ENCODE data around the gene MEIKIN. TPM values are rescaled to one million over a fixed set of nuclear protein-coding genes. Genes with fewer than 3 reads are reported as not detected.

The MEIKIN gene
- polyA plus RNA-seq, 1 donor from 2014 or later, result not detected

- H3K9me2 ChIP-seq (ENCODE audit: insufficient read depth, low read length), result no peaks in the 10 kb centered on the region
- no peaks in the 10 kb centered on the region for H3F3A ChIP-seq (ENCODE audit: insufficient read depth, low read length, poor library complexity, severe bottlenecking)
- H3K4me3 ChIP-seq (ENCODE audit: low read length), result no peak overlapping the region
- H3K79me2 ChIP-seq (replicated peaks; ENCODE audit: insufficient read depth, low read length), result no peaks in the 10 kb centered on the region
- no peaks in the 10 kb centered on the region for H3K36me3 ChIP-seq (ENCODE audit: insufficient read depth, low read length)
- H3K9ac ChIP-seq (ENCODE audit: low read length), result no peak overlapping the region
- H3K27ac ChIP-seq (ENCODE audit: low read length), result no peak overlapping the region
- TF ChIP-seq EP300 (conservative IDR thresholded peaks at IDR 0.05; ENCODE audit: poor library complexity, severe bottlenecking) (no peak), CTCF (IDR thresholded peaks at IDR 0.05; ENCODE audit: poor library complexity, severe bottlenecking) (no peak), SMC3 (conservative IDR thresholded peaks at IDR 0.05; ENCODE audit: poor library complexity) (no peak), MXI1 (conservative IDR thresholded peaks at IDR 0.05; ENCODE audit: poor library complexity, severe bottlenecking) (no peak), RAD21 (conservative IDR thresholded peaks at IDR 0.05) (no peak), TAF1 (IDR thresholded peaks at IDR 0.05; ENCODE audit: low read depth) (no peak)
- H4K20me1 ChIP-seq (ENCODE audit: insufficient read depth), result no peaks in the 10 kb centered on the region
- H3K9me3 ChIP-seq (ENCODE audit: low read length), result no peaks in the 10 kb centered on the region
- H2AFZ ChIP-seq (ENCODE audit: low read depth, low read length), result no peak overlapping the region
- no peak overlapping the region for H3K4me2 ChIP-seq (ENCODE audit: low read length)
- no peaks in the 10 kb centered on the region for H3K27me3 ChIP-seq (ENCODE audit: insufficient read depth, low read depth, low read length)
These were observed 134.8 kb downstream of the MEIKIN start for GRCh38 chr5:131810510-131811249.

- H3K79me2 ChIP-seq (replicated peaks; ENCODE audit: insufficient read depth, low read length), result peaks cover 31% of the 10 kb centered on the region
- peak within 1 kb of the TSS; percentile 83 for H2AFZ ChIP-seq (ENCODE audit: low read depth, low read length)
- no peaks in the 10 kb centered on the region for H4K20me1 ChIP-seq (ENCODE audit: insufficient read depth)
- peak within 1 kb of the TSS; percentile 91 for H3K4me3 ChIP-seq (ENCODE audit: low read length)
- TF ChIP-seq RAD21 (conservative IDR thresholded peaks at IDR 0.05) (peak; percentile 22), TAF1 (IDR thresholded peaks at IDR 0.05; ENCODE audit: low read depth) (peak; percentile 88), MXI1 (conservative IDR thresholded peaks at IDR 0.05; ENCODE audit: poor library complexity, severe bottlenecking) (peak; percentile 63), EP300 (conservative IDR thresholded peaks at IDR 0.05; ENCODE audit: poor library complexity, severe bottlenecking) (peak; percentile 57), CTCF (IDR thresholded peaks at IDR 0.05; ENCODE audit: poor library complexity, severe bottlenecking) (peak; percentile 48), EZH2 (IDR thresholded peaks at IDR 0.05; ENCODE audit: borderline replicate concordance, insufficient read depth, low read length, poor library complexity, severe bottlenecking) (no peak), POLR2AphosphoS5 (IDR thresholded peaks at IDR 0.05) (peak; percentile 94), SMC3 (conservative IDR thresholded peaks at IDR 0.05; ENCODE audit: poor library complexity) (peak; percentile 8), REST (IDR thresholded peaks at IDR 0.05; ENCODE audit: borderline replicate concordance) (peak; percentile 52)
- H3K27me3 ChIP-seq (ENCODE audit: insufficient read depth, low read depth, low read length), result no peaks in the 10 kb centered on the region
- no peaks in the 10 kb centered on the region for H3K36me3 ChIP-seq (ENCODE audit: insufficient read depth, low read length)
- H3K9ac ChIP-seq (ENCODE audit: low read length), result peak within 1 kb of the TSS; percentile 90
- H3K9me2 ChIP-seq (ENCODE audit: insufficient read depth, low read length), result no peaks in the 10 kb centered on the region
- no peaks in the 10 kb centered on the region for H3K9me3 ChIP-seq (ENCODE audit: low read length)
- peaks cover 3% of the 10 kb centered on the region for H3F3A ChIP-seq (ENCODE audit: insufficient read depth, low read length, poor library complexity, severe bottlenecking)
- peak within 1 kb of the TSS; percentile 87 for H3K4me2 ChIP-seq (ENCODE audit: low read length)
- H3K27ac ChIP-seq (ENCODE audit: low read length), result peak within 1 kb of the TSS; percentile 89
These were observed 148.4 kb downstream of the MEIKIN start, which contains the start of gene FNIP1 for GRCh38 chr5:131796793-131797693. TSS of gene FNIP1 (minus strand) at chr5:131797017. CDS start at chr5:131796921, 96 bp downstream.

Data from neural cell (in vitro differentiated cells).